SK-N-SH (cell line): ENCODE data around the gene CRIM1. TPM values are rescaled to one million over a fixed set of nuclear protein-coding genes. Genes with fewer than 3 reads are reported as not detected.
A peak's percentile ranks its signal among the peaks of the same experiment; 100 is the strongest.

ENCODE experiments used
- CTCF ChIA-PET: fragments of 300-600, 350-600 bp; formaldehyde crosslinking; extraction: SDS; loops from one replicate; lab custom pipeline; 2021; lab: Yijun Ruan, JAX
- POLR2A ChIA-PET: fragments of 350-600 bp; sonication (Branson Sonifier 250); formaldehyde crosslinking; extraction: SDS; loops from one replicate; lab custom pipeline; 2020; ENCODE audit warnings: antibody characterized with exemption, inconsistent platforms; lab: Yijun Ruan, JAX
- DNase-seq: peaks from one replicate; pipeline ENCODE4 v3.0.0; 2012
- H2AFZ ChIP-seq: fragments of 200-600 bp; sonication (generic); 2 replicates; pipeline ENCODE4 v1.8.1; 2016; ENCODE audit warnings: antibody characterized with exemption, mild to moderate bottlenecking, low read depth
- H3F3A ChIP-seq: fragments of 200-600 bp; sonication (generic); replicated peaks from 2 replicates; pipeline ENCODE3; 2016; ENCODE audit warnings: antibody characterized with exemption, mild to moderate bottlenecking; ENCODE audit not compliant: insufficient read depth
- H3K27ac ChIP-seq, 2 experiments: fragments of 200-500 bp in 1 of 2; fragments of 200-600 bp in 1 of 2; sonication (Bioruptor generic) in 1 of 2; sonication (generic), shearing (Covaris generic) in 1 of 2; 2 replicates each; pipeline versions ENCODE4 v1.5.1 to v1.6.1; 2014 to 2016; ENCODE audit warnings: low read depth in 2 of 2, inconsistent platforms in 1 of 2, low read length in 1 of 2, mild to moderate bottlenecking in 1 of 2, mixed read lengths in 1 of 2
- H3K27me3 ChIP-seq: fragments of 200-600 bp; sonication (generic), shearing (Covaris generic); 2 replicates; pipeline ENCODE4 v1.6.1; 2016; ENCODE audit warnings: mixed run types; ENCODE audit not compliant: insufficient read depth
- H3K36me3 ChIP-seq, 2 experiments: fragments of 200-500 bp in 1 of 2; fragments of 200-600 bp in 1 of 2; sonication (Bioruptor generic) in 1 of 2; sonication (generic) in 1 of 2; replicated peaks in 1 of 2; 2 replicates each; pipeline versions ENCODE3 to v1.5.1; 2014 to 2016; ENCODE audit warnings: low read length in 1 of 2, mild to moderate bottlenecking in 1 of 2; ENCODE audit not compliant: insufficient read depth in 2 of 2, control insufficient read depth in 1 of 2
- H3K4me1 ChIP-seq, 2 experiments: fragments of 200-500 bp in 1 of 2; fragments of 200-600 bp in 1 of 2; sonication (Bioruptor generic) in 1 of 2; sonication (generic), shearing (Covaris generic) in 1 of 2; 2 replicates each; pipeline versions ENCODE4 v1.5.1 to v1.6.1; 2014 to 2016; ENCODE audit warnings: low read depth in 1 of 2, low read length in 1 of 2, mixed run types in 1 of 2; ENCODE audit not compliant: insufficient read depth in 2 of 2, control insufficient read depth in 1 of 2
- H3K4me2 ChIP-seq: fragments of 200-600 bp; sonication (generic), shearing (Covaris generic); 2 replicates; pipeline ENCODE4 v1.6.1; 2017; ENCODE audit warnings: mixed run types
- H3K4me3 ChIP-seq, 2 experiments: fragments of 200-500 bp in 1 of 2; fragments of 200-600 bp in 1 of 2; sonication (Bioruptor generic) in 1 of 2; sonication (generic), shearing (Covaris generic) in 1 of 2; 2 replicates each; pipeline versions ENCODE4 v1.5.1 to v1.8.1; 2014 to 2016; ENCODE audit warnings: low read depth in 2 of 2, inconsistent platforms in 1 of 2, low read length in 1 of 2, mild to moderate bottlenecking in 1 of 2, mixed read lengths in 1 of 2, moderate library complexity in 1 of 2
- H3K79me2 ChIP-seq: fragments of 200-600 bp; sonication (generic); 2 replicates; pipeline ENCODE4 v1.8.1; 2017; ENCODE audit warnings: mild to moderate bottlenecking; ENCODE audit not compliant: insufficient read depth
- H3K9ac ChIP-seq: fragments of 200-600 bp; sonication (generic); 2 replicates; pipeline ENCODE4 v1.6.1; 2017; ENCODE audit warnings: mixed run types
- H3K9me2 ChIP-seq: fragments of 200-600 bp; sonication (generic); 2 replicates; pipeline ENCODE4 v1.6.1; 2017; ENCODE audit warnings: mixed run types
- H3K9me3 ChIP-seq: fragments of 200-600 bp; sonication (generic); 2 replicates; pipeline ENCODE4 v1.6.1; 2017; ENCODE audit warnings: mixed run types, mild to moderate bottlenecking, moderate library complexity
- H4K20me1 ChIP-seq: fragments of 200-600 bp; sonication (generic); 2 replicates; pipeline ENCODE4 v1.6.1; 2017; ENCODE audit warnings: mild to moderate bottlenecking, mixed run types; ENCODE audit not compliant: insufficient read depth
- EP300 ChIP-seq, 2 experiments: IDR thresholded peaks; 2 replicates each; pipeline versions ENCODE4 v1.4.0 to v1.6.1; 2012; ENCODE audit warnings: borderline replicate concordance in 1 of 2, low read depth in 1 of 2, low read length in 1 of 2
- FOSL2 ChIP-seq: IDR thresholded peaks from 2 replicates; pipeline ENCODE4 v1.4.0; 2012; ENCODE audit warnings: low read depth, mild to moderate bottlenecking, moderate library complexity, borderline replicate concordance
- GATA2 ChIP-seq: sonication (generic); formaldehyde crosslinking; IDR thresholded peaks from 2 replicates; pipeline ENCODE4 v1.5.0; 2020; ENCODE audit warnings: mild to moderate bottlenecking, missing genetic modification reagents
- NFIC ChIP-seq: IDR thresholded peaks from 2 replicates; pipeline ENCODE4 v1.4.0; 2012; ENCODE audit warnings: borderline replicate concordance
- PBX3 ChIP-seq: IDR thresholded peaks from 2 replicates; pipeline ENCODE4; 2012
- POLR2AphosphoS5 ChIP-seq: IDR thresholded peaks from 2 replicates; pipeline ENCODE4 v1.6.1; 2012; ENCODE audit warnings: low read depth, low read length
- SIN3A ChIP-seq: IDR thresholded peaks from 2 replicates; pipeline ENCODE4 v1.6.1; 2012; ENCODE audit warnings: low read depth, mild to moderate bottlenecking, low read length, moderate library complexity, borderline replicate concordance
- TCF12 ChIP-seq: IDR thresholded peaks from 2 replicates; pipeline ENCODE4 v1.4.0; 2012
- TEAD4 ChIP-seq: IDR thresholded peaks from 2 replicates; pipeline ENCODE4 v1.4.0; 2012; ENCODE audit warnings: mild to moderate bottlenecking, borderline replicate concordance; ENCODE audit not compliant: insufficient read depth
- USF1 ChIP-seq: IDR thresholded peaks from 2 replicates; pipeline ENCODE4 v1.4.0; 2012; ENCODE audit warnings: low read depth, borderline replicate concordance
- YY1 ChIP-seq: IDR thresholded peaks from 2 replicates; pipeline ENCODE4 v1.4.0; 2012; ENCODE audit warnings: low read depth, mild to moderate bottlenecking
- ZBTB33 ChIP-seq: IDR thresholded peaks from 2 replicates; pipeline ENCODE4 v1.4.0; 2012; ENCODE audit warnings: low read depth, borderline replicate concordance
- WGBS: methylation state at CpG from one replicate; pipeline ENCODE4 v1.1.6; 2017; ENCODE audit warnings: low lambda C conversion rate; 5-methylcytosine and 5-hydroxymethylcytosine counted together
- polyA plus RNA-seq, 3 experiments: library from polyadenylated mRNA; depleted of rRNA; stranded (reverse); fragments of >200 nt; gene quantifications; 2 replicates each; pipeline ENCODE4 v1.2.3, GENCODE V29; 2012

The CRIM1 gene
- polyA plus RNA-seq, 1 of the 3 experiments (the other 2 are of a cell fraction): 244 TPM

GRCh38 chr2:36338827-36339145 is 16.8 kb upstream of the CRIM1 start (continued):
- TF ChIP-seq FOSL2 (peak; percentile 95), USF1 (no peak), ZBTB33 (0 out of 2 replicates have a peak, but pooled peaks have one; percentile 36), SIN3A (peak; percentile 17; the same call in 1 of the 2 replicates), POLR2AphosphoS5 (peak; percentile 65; the same call in 1 of the 2 replicates), EP300 (IDR thresholded peaks at IDR 0.05; ENCODE audit: borderline replicate concordance in 1 of 2, low read depth in 1 of 2, low read length in 1 of 2) (peak in 1 of 2 experiments; percentile 89; a peak in 2 of 4 replicates), TEAD4 (peak; percentile 98), NFIC (peak; percentile 50; the same call in 1 of the 2 replicates), YY1 (no peak), GATA2 (CRISPR knock-in tag) (no peak)

GRCh38 chr2:36339607-36340218 is 15.9 kb upstream of the CRIM1 start:
- peak overlapping the region; percentile 17; the same call in 1 of the 2 replicates for H2AFZ ChIP-seq
- 18% methylated on average over 6 of the region's 6 CpGs for WGBS
- POLR2A ChIA-PET: no interaction called here

More at GRCh38 chr2:36339607-36340218, 15.9 kb upstream of the CRIM1 start:
- H3K9ac ChIP-seq: peak overlapping the region; percentile 23; the same call in 1 of the 2 replicates
- CTCF ChIA-PET: interaction anchor here (1.0 to 1.3 kb wide), 2 partner anchors 10 to 13 kb away, joined by 3 read pairs; no protein-coding TSS in a partner anchor
- H3K4me3 ChIP-seq: no peak overlapping the region
- peak overlapping the region; percentile 31 to 51; a peak in 3 of 4 replicates for H3K27ac ChIP-seq
- DNase-seq: no peak
- peaks cover 24% of the 10 kb centered on the region for H3F3A ChIP-seq
- H3K27me3 ChIP-seq: no peaks in the 10 kb centered on the region
- no peaks in the 10 kb centered on the region for H3K9me3 ChIP-seq
- TF ChIP-seq PBX3 (peak; percentile 78), TCF12 (peak; percentile 46; the same call in 1 of the 2 replicates), EP300 (IDR thresholded peaks at IDR 0.05; ENCODE audit: borderline replicate concordance in 1 of 2, low read depth in 1 of 2, low read length in 1 of 2) (peak in 1 of 2 experiments; percentile 32; a peak in 1 of 4 replicates), TEAD4 (no peak), USF1 (no peak)
- peaks cover 0 to 28% of the 10 kb centered on the region in 2 experiments; a peak in 2 of 4 replicates for H3K4me1 ChIP-seq
- peak overlapping the region; percentile 16 for H3K4me2 ChIP-seq
- no peaks in the 10 kb centered on the region for H4K20me1 ChIP-seq
- no peaks in the 10 kb centered on the region for H3K79me2 ChIP-seq
- no peaks in the 10 kb centered on the region for H3K9me2 ChIP-seq
- H3K36me3 ChIP-seq: no peaks in the 10 kb centered on the region
